Parathyroid adenoma (tissue), 2 donors: ENCODE data around the gene SLC19A2.

ENCODE experiments used
- H2AFZ ChIP-seq: fragments of 300-600 bp; sonication (generic); one replicate; pipeline ENCODE4 v1.7.0; 2017; ENCODE audit warnings: antibody characterized with exemption, mild to moderate bottlenecking
- H3K27ac ChIP-seq: fragments of 300-600 bp; sonication (generic); one replicate; pipeline ENCODE4 v1.7.0; 2017
- H3K27me3 ChIP-seq: fragments of 300-600 bp; sonication (generic); one replicate; pipeline ENCODE4 v1.7.0; 2017; ENCODE audit warnings: low read length; ENCODE audit not compliant: control insufficient read depth, insufficient read depth
- H3K36me3 ChIP-seq: fragments of 300-600 bp; sonication (generic); one replicate; pipeline ENCODE4 v1.7.0; 2017; ENCODE audit warnings: low read length; ENCODE audit not compliant: control insufficient read depth, insufficient read depth
- H3K4me1 ChIP-seq: fragments of 300-600 bp; sonication (generic); one replicate; pipeline ENCODE4 v1.7.0; 2017; ENCODE audit warnings: control low read depth
- H3K4me2 ChIP-seq: fragments of 300-600 bp; sonication (generic); one replicate; pipeline ENCODE4 v1.7.0; 2017; ENCODE audit warnings: low read length
- H3K4me3 ChIP-seq: fragments of 300-600 bp; sonication (generic); one replicate; pipeline ENCODE4 v1.7.0; 2017; ENCODE audit warnings: low read depth, low read length
- H3K79me2 ChIP-seq: fragments of 300-600 bp; sonication (generic); one replicate; pipeline ENCODE4 v1.7.0; 2017; ENCODE audit warnings: control low read depth
- H3K9ac ChIP-seq: fragments of 300-600 bp; sonication (generic); one replicate; pipeline ENCODE4 v1.7.0; 2017; ENCODE audit warnings: mild to moderate bottlenecking
- H3K9me3 ChIP-seq: fragments of 300-600 bp; sonication (generic); one replicate; pipeline ENCODE4 v1.7.0; 2017; ENCODE audit warnings: low read length; ENCODE audit not compliant: control insufficient read depth
- CTCF ChIP-seq: fragments of 300-600 bp; sonication (generic); IDR thresholded peaks from one replicate; pipeline ENCODE4 v1.7.0; 2017; ENCODE audit warnings: antibody characterized with exemption, mild to moderate bottlenecking
- donor health status: primary hyperparathyroidism.

Gene SLC19A2

GRCh38 chr1:169478094-169478672 lies 7.6 kb downstream of the SLC19A2 start:
- Histone ChIP-seq H2AFZ (no peak overlapping the region), H3K27me3 (no peaks in the 10 kb centered on the region), H3K79me2 (peaks cover 4% of the 10 kb centered on the region), H3K4me2 (no peak overlapping the region), H3K4me1 (peaks cover 2% of the 10 kb centered on the region), H3K4me3 (no peak overlapping the region), H3K27ac (no peak overlapping the region), H3K9me3 (no peaks in the 10 kb centered on the region), H3K9ac (no peak overlapping the region), H3K36me3 (no peaks in the 10 kb centered on the region)
- TF ChIP-seq CTCF = no peak

DNA sequence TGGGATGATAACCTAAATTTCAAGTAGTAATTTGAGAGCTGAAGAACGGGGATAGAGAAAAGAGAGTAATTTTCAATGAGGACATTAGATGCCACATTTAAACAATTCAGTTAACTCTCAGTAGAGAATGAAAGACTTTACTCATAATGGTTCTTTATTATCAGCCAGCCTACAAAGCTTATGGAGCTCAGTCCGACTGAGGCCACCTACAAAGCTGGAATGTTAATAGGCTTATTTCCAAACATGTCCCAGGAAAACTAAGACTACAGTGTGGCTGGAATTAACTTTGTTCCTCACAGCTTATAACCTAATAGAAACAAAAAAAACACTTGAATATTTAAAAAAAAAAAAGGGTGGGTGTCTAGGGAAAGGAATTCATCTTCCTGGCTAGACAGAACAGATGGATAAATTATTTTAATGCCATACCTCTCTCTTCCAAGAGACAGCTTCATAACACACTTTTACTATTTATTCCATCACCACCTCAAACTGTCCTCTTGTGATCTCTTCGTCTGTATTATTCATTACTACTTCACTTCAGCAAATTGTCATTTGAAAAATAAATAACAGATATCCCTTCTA lies 9.8 kb downstream of the SLC19A2 start:
- H3K4me2 ChIP-seq = no peak overlapping the region
- no peak overlapping the region for H3K4me3 ChIP-seq
- H2AFZ ChIP-seq = no peak overlapping the region
- no peak for TF ChIP-seq CTCF
- H3K36me3 ChIP-seq = no peaks in the 10 kb centered on the region
- peaks cover 2% of the 10 kb centered on the region for H3K4me1 ChIP-seq
- no peak overlapping the region for H3K27ac ChIP-seq
- H3K9ac ChIP-seq = no peak overlapping the region
- no peaks in the 10 kb centered on the region for H3K9me3 ChIP-seq
- H3K27me3 ChIP-seq = no peaks in the 10 kb centered on the region
- no peaks in the 10 kb centered on the region for H3K79me2 ChIP-seq

- H3K4me1 ChIP-seq = peaks cover 2% of the 10 kb centered on the region
- H3K9me3 ChIP-seq = no peaks in the 10 kb centered on the region
- H3K27ac ChIP-seq = no peak overlapping the region
- H3K36me3 ChIP-seq = no peaks in the 10 kb centered on the region
- no peak overlapping the region for H3K9ac ChIP-seq
- TF ChIP-seq CTCF = no peak
- no peak overlapping the region for H3K4me2 ChIP-seq
- H3K79me2 ChIP-seq = no peaks in the 10 kb centered on the region
- H3K4me3 ChIP-seq = no peak overlapping the region
- H2AFZ ChIP-seq = no peak overlapping the region
- H3K27me3 ChIP-seq = no peaks in the 10 kb centered on the region
Measured at GRCh38 chr1:169474302-169474995, 11.3 kb downstream of the SLC19A2 start.

DNA sequence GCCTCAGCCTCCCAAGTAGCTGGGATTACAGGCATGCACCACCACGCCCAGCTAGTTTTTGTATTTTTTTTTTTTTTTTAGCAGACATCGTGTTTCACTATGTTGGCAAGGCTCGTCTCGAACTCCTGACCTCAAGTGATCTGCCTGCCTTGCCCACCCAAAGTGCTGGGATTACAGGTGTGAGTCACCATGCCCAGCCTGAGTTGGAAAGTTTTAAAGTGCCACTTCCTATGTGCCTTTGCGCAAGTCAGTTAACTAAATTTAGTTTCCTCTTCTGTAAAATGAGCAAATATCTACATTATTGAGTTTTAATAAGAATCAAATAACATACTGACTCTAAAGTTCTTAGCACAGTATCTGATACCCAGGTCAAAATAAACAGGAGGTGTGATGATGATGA lies 12.4 kb downstream of the SLC19A2 start:
- H3K4me1 ChIP-seq = no peaks in the 10 kb centered on the region
- TF ChIP-seq CTCF = no peak
- H3K9me3 ChIP-seq = no peaks in the 10 kb centered on the region

More for the DNA sequence above, 12.4 kb downstream of the SLC19A2 start:
- Histone ChIP-seq H3K79me2 (no peaks in the 10 kb centered on the region), H3K4me2 (no peak overlapping the region), H3K27me3 (no peaks in the 10 kb centered on the region), H3K4me3 (no peak overlapping the region), H3K27ac (no peak overlapping the region), H3K36me3 (no peaks in the 10 kb centered on the region), H3K9ac (no peak overlapping the region), H2AFZ (no peak overlapping the region)
